ENCODE measurements around the gene SSTR3.

- TF ChIP-seq CTCF (IDR thresholded peaks at IDR 0.05; ENCODE audit: insufficient read depth, low read length, poor library complexity, severe bottlenecking) (no peak), EZH2phosphoT487 (conservative IDR thresholded peaks at IDR 0.05; ENCODE audit: low read length) (no peak)
Observed at GRCh38 chr22:37184816-37185541, 27.3 kb downstream of the SSTR3 start.
